NCI-H526 (cell line): ENCODE data around the gene AIP.
"Not testable (repeated sequence)": the region's sequence is repeated elsewhere in the genome, so short reads cannot be mapped to it uniquely, and the experiment has no call there.

Experiments
- DNase-seq, 2 experiments: peaks; one replicate each; lab custom pipeline; 2025; lab: John Stamatoyannopoulos, UW

The AIP gene

GRCh38 chr11:67468759-67469507 lies 13.9 kb upstream of the AIP start, which contains the start of gene TMEM134:
TSS of gene TMEM134 (minus strand) at chr11:67469251. CDS start at chr11:67469192, 59 bp downstream.
- peak; percentile 84 to 97 for DNase-seq

DNA sequence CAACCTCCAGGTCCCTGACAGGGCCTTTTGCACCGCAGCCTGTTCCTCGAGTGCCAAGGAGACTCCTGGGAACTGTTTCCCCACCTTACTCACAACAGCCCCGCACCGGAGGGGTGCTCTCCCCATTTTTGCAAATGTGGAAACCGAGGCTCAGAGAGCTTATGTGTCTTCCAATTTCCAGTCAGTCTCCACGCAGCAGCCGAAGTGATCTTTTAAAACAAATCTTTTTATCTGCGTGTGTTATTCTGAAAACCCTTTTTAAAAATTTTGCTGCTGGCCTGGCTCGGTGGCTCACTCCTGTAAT lies 13.4 kb upstream of the AIP start:
- no peak for DNase-seq

DNA sequence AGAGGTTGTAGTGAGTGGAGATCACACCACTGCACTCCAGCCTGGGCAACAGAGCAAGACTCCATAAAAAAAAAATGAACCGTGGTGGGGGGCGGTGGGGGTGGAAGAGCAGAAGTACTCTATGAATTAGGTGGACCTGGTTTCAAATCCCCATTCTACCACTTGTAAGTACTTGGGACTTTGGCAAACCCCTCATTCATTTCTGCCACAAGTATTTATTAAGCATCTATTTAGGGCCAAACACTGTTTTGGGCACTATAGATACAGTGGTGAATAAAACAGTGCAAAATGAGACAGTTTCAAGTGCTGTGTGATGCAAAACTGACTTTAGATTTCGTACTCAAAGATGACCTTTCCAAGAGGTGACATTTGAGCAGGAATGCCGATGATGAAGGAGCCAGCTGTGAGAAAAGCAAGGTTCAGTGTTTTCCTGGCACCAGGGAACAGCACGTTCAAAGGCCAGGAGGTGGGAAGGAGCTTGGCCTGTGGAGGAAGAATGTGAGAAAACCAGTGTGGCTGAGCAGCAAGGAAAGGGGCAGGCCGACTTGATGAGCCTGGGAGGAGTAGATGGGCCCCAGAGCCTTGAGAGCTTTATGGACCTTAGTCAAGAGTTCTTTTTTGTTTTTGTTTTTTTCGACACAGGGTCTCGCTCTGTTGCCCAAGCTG lies 12.4 kb upstream of the AIP start:
- DNase-seq, result no peak

GRCh38 chr11:67472882-67473281 lies 9.9 kb upstream of the AIP start:
- no peak for DNase-seq

DNA sequence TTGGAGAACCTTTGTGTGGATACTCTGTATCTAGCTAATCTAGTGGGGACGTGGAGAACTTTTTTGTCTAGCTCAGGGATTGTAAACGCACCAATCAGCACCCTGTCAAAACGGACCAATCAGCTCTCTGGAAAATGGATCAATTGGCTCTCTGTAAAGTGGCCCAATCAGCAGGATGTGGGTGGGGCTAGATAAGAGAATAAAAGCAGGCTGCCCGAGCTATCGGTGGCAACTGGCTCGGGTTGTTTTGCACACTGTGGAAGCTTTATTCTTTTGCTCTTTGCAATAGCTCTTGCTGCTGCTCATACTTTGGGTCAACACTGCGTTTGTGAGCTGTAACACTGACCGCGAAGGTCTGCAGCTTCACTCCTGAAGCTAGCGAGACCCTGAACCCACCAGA lies 6.1 kb upstream of the AIP start:
- DNase-seq, result not testable (repeated sequence)

DNA sequence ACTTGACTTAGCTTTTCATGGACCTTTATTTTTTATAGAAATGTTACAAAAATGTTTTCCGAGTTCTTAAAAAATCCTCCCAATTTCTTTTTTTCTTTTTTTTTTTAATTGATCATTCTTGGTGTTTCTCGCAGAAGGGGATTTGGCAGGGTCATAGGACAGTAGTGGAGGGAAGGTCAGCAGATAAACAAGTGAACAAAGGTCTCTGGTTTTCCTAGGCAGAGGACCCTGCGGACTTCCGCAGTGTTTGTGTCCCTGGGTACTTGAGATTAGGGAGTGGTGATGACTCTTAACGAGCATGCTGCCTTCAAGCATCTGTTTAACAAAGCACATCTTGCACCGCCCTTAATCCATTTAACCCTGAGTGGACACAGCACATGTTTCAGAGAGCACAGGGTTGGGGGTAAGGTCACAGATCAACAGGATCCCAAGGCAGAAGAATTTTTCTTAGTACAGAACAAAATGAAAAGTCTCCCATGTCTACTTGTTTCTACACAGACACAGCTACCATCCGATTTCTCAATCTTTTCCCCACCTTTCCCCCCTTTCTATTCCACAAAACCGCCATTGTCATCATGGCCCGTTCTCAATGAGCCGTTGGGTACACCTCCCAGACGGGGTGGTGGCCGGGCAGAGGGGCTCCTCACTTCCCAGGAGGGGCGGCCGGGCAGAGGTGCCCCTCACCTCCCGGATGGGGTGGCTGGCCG lies 5.3 kb upstream of the AIP start:
- DNase-seq, result not testable (repeated sequence)

DNA sequence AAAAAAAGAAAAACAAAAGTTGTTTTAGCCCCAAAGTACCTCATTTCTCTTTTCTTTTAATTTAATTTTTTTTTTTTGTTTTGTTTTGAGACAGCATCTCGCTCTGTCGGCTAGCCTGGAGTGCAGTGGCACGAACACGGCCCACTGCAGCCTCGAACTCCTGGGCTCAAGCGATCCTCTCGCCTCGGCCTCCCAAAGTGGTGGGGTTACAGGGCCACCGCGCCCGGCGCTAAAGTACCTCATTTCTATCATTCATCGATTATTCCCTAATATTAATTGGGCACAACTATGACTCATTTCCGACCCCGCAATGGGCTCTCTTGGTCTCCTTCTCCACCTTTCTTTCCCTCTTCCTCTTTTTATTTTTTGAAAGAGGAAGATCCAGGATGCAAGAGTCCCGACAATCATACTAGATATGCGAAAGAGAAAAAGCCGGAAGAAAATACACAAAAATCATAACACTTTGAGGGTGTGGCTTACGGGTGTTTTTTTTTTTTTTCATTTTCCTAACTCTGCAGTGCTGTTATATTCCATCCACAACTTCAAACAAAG lies 475 bp upstream of the AIP start:
- no peak for DNase-seq

- DNase-seq, result no peak
Observed at GRCh38 chr11:67483831-67484665, 1.2 kb downstream of the AIP start.

DNA sequence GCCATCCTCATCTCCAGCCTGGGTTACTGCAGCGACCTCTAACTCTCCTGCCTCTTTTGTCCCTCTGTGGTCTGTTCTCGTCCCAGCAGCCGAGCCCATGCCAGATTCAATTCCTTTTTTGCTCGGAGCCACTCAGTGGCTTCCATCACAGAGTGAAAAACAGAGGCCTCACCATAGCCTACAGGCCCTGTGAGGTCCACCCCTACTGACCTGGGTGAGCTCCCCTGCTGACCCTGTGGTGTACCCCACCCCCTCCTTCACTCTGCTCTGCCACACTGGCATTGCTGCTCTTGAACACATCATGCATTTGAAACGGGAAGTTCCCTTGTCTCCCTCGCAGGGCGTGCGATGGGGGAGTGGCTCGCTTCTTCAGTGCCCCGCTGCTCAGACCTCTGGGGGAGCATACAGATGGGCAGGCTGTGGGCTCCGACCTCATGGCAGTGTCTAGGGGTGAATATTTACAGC lies 2.1 kb downstream of the AIP start:
- DNase-seq, result no peak

GRCh38 chr11:67485873-67486361 lies 3.1 kb downstream of the AIP start:
- not testable (repeated sequence) for DNase-seq

DNA sequence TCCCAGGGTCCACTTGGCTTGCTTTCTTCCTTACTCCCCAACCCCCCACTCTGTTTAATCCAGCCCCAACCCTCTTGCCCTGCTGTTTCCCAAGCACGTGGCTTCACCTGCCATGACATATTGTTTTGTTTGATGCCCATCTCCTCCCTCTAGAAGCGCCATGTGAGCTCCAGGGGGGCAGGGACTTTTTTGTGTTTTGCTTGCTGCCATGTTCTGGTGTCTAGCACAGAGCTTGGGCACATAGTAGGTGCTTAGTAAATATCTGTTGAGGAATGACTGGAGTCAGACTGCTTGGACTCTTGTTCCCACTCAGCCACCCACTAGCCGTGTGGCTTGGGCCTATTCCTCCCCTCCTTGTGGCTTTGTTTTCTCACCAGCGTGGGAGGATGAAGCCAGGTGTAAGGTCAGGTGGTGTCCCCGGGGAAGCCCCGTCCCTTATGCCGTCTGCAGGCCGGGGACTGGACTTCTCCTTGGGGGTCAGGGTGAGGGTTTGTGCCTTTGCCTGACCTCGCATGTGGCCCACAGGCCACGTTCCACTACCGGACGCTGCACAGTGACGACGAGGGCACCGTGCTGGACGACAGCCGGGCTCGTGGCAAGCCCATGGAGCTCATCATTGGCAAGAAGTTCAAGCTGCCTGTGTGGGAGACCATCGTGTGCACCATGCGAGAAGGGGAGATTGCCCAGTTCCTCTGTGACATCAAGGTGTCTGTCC lies 3.8 kb downstream of the AIP start:
- DNase-seq, result no peak

DNA sequence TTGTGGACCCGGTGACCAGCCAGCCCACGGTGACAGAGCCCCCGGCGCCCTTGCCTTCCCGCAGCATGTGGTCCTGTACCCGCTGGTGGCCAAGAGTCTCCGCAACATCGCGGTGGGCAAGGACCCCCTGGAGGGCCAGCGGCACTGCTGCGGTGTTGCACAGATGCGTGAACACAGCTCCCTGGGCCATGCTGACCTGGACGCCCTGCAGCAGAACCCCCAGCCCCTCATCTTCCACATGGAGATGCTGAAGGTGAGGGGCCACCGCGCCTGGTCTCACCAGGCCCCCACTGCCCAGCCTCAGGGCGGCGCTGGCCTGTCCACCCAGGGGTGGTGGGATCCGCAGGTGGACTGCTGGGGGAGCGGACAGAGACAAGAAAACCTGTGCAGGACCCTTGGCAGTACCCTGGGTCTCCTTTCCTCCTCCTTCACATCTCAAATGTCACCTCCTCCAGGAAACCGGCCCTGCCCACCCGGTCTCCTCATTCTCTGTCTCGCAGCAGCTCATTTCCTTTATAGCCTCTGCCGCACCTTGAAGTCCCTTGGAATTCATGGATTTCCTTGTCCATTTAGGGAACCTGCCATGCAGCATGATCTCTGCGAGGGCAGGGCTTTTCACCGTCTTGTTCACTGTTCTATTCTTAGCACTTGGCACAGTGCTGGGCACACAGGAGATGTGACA lies 6.5 kb downstream of the AIP start:
- DNase-seq, result no peak

DNA sequence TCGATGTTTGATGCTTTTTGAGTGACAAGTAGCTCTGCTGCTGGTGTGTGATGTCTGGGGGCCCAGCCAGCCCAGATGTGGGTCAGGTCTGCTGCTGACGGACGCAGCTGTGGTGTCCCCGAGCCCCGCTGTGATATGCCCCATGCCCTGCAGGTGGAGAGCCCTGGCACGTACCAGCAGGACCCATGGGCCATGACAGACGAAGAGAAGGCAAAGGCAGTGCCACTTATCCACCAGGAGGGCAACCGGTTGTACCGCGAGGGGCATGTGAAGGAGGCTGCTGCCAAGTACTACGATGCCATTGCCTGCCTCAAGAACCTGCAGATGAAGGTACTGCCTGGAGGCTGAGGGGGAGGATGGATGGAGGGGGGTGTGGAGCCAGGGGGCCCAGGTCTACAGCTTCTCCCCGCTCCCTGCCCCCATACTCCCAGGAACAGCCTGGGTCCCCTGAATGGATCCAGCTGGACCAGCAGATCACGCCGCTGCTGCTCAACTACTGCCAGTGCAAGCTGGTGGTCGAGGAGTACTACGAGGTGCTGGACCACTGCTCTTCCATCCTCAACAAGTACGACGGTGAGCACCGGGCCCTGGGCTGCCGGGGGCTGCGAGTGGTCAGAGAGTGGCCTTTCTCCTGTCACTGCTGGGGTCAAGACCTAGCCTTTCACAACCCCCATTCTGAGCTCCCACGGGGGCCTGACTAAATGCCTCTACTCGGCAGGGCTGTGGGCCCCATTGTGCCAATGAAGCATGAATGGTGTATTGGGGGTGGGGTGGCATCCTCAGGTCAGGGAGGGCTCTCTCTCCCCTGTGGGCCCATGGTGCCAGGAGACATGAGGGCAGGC lies 7.3 kb downstream of the AIP start:
- DNase-seq, result no peak

DNA sequence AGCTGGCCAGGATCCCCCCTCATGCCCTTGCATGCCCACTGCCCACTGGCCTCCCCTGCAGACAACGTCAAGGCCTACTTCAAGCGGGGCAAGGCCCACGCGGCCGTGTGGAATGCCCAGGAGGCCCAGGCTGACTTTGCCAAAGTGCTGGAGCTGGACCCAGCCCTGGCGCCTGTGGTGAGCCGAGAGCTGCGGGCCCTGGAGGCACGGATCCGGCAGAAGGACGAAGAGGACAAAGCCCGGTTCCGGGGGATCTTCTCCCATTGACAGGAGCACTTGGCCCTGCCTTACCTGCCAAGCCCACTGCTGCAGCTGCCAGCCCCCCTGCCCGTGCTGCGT lies 7.9 kb downstream of the AIP start:
- DNase-seq, result no peak

DNA sequence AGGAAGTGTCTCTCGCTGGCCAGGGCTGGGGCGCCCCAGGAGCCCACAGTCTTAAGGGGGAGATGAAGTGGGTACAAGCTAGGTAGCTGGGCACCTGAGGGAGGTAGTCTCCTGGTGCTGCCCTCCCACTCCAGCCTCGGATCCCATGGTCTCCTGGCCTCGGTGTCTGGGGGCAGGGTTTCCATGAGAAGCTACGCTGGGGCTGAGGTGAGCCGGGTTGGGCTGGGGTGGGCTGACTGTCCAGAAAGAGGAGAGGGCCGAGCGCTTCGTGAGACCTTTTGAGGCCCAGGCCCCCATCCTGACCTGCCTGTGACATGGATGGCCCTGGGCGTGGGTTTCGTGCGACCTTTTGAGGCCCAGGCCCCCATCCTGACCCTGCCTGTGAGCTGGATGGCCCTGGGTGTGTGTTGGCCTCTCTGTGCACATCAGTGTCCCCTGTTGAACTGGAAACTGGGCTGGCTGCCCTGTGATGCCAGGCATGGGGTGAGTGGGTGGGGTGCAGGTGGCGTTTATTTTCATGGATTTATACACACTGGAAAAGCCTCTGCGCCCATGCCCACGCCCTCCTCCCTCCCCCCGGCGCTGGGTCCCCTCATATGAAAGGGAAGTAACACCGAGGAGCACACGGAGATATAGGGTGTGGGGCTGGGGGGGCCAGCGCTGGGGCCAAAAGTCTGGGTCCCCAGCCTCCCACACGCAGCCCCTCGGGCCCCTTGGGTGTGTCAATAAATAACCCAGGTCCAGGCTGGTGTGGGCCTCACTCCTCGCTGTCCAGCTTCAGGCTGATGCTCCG lies 8.6 kb downstream of the AIP start:
- DNase-seq, result no peak

DNA sequence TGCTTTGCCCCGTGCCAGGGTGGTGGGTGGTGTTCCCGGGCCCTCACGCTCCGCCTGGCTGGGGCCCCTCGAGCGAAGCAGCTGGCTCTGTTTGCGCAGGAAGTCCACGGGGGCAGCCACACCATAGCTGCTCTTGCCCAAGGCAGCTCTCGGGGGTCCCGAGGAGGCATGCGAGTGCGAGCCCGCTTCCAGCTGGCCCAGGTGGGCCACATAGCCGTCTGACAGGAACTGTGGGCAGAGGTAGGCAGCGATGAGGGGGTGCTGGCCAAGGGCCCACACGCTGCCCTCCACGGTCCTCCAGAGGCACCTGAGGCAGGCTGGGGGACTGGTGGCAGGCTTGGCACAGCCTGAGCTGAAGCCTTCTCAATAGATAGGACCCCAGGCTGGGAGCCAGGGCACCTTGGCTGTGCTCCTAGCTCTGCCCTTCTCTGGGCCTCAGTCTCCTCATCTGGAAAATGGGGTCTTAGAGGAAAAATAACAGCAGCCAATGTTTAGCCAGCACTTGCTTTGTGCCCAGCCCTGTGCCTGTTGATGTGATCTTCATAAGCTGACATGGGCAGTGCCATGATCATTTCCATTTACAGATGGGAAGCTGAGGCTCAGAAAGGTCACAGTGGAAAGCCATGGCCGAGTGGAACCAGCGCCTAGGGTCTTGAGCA lies 9.4 kb downstream of the AIP start:
- DNase-seq, result no peak

DNA sequence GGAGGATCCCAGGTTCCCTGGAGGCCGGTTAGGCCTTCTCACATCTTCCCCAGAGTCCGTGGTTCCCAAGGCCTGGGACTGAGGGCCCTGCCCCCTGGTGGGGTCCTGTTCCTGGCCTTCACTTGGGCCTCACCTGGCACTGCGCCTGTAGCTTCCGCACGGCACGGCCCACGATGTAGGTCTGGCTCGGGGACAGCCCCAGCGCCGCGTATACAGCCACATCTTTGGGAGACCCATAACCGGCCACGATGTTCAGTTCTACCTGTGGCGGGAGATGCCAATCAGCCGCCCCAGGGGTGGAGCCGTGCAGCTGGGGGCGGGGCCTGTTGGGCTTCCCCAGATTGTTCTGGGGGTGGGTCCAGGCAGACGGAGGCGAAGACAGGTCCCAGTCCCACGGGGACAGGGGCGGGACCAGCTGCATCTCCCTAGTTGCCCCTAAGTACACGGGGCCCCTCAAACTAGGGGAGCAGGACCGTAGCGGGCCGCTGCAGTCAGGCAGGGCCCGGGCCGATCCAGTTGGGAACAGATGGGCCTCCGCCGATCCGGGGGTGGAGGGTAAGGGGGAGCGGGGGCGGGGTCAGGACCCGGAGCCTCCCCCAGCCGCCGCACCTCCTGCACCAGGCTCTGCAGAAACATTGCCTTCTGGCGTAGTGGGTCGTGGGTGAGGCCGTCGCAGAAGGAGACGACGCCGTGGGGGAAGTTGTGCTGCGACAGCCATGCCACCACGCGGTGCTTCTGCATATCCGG lies 10.1 kb downstream of the AIP start:
- no peak for DNase-seq
